GM21528 (cell line): Measurements from ENCODE around the gene CHTF8.

ENCODE experiments used
- ATAC-seq: cut with Tn5 transposase; IDR thresholded peaks from one replicate; pipeline ENCODE4 v1.9.1; 2021; ENCODE audit warnings: mild to moderate bottlenecking, moderate library complexity; ENCODE audit not compliant: unreplicated experiment, low FRiP score

Gene CHTF8

GRCh38 chr16:69114976-69115355 lies 17.4 kb downstream of the CHTF8 start:
- ATAC-seq: no peak

GRCh38 chr16:69114346-69114975 lies 17.9 kb downstream of the CHTF8 start:
- no peak for ATAC-seq

GRCh38 chr16:69113216-69113615 lies 19.2 kb downstream of the CHTF8 start:
- ATAC-seq: no peak

GRCh38 chr16:69112285-69113129 lies 19.9 kb downstream of the CHTF8 start:
- no peak for ATAC-seq

- ATAC-seq: no peak
Measured at GRCh38 chr16:69111876-69112230, 20.5 kb downstream of the CHTF8 start.

- ATAC-seq: no peak
Measured at GRCh38 chr16:69111216-69111875, 21.0 kb downstream of the CHTF8 start.

- no peak for ATAC-seq
Measured at GRCh38 chr16:69110406-69110805, 22.0 kb downstream of the CHTF8 start.

- no peak for ATAC-seq
Measured at GRCh38 chr16:69109486-69110270, 22.7 kb downstream of the CHTF8 start.

- no peak for ATAC-seq
Measured at GRCh38 chr16:69108905-69109252, 23.5 kb downstream of the CHTF8 start.

- no peak for ATAC-seq
Measured at GRCh38 chr16:69108064-69108904, 24.1 kb downstream of the CHTF8 start.

- no peak for ATAC-seq
Measured at GRCh38 chr16:69107316-69107962, 24.9 kb downstream of the CHTF8 start.

- ATAC-seq: no peak
Measured at GRCh38 chr16:69106491-69107315, 25.7 kb downstream of the CHTF8 start.

- ATAC-seq: no peak
Measured at GRCh38 chr16:69105501-69106361, 26.7 kb downstream of the CHTF8 start, which contains the start of gene HAS3. Gene HAS3 (plus strand): TSS chr16:69105653. CDS start chr16:69109396, 3,743 bp downstream.

GRCh38 chr16:69100071-69100691 lies 32.2 kb downstream of the CHTF8 start:
- no peak for ATAC-seq

GRCh38 chr16:69095193-69095592 lies 37.2 kb downstream of the CHTF8 start:
- ATAC-seq: no peak

- no peak for ATAC-seq
Measured at GRCh38 chr16:69094501-69094900, 37.9 kb downstream of the CHTF8 start.

GRCh38 chr16:69093974-69094373 lies 38.4 kb downstream of the CHTF8 start:
- ATAC-seq: no peak
